Mucosa of descending colon (tissue), 3 donors: ENCODE measurements around the gene FOXP1. TPM values are rescaled to one million over a fixed set of nuclear protein-coding genes. Genes with fewer than 3 reads are reported as not detected.

Source experiments
- ATAC-seq: fragments of 200-7000 bp; cut with Tn5 transposase; one replicate; pipeline ENCODE4 v1.9.1; 2020; ENCODE audit warnings: mild to moderate bottlenecking, moderate library complexity
- DNase-seq, 3 donors: peaks; one replicate each; pipeline ENCODE4 v3.0.0-alpha.2; 2020
- H3K36me3 ChIP-seq: fragments of 200-600 bp; one replicate; pipeline ENCODE4 v1.8.0; 2021; ENCODE audit warnings: low read depth, mild to moderate bottlenecking
- H3K4me1 ChIP-seq: fragments of 200-600 bp; one replicate; pipeline ENCODE4 v1.8.0; 2021; ENCODE audit warnings: low read depth, mild to moderate bottlenecking
- H3K4me3 ChIP-seq: fragments of 200-600 bp; one replicate; pipeline ENCODE4 v1.8.0; 2021; ENCODE audit warnings: mild to moderate bottlenecking
- H3K9me3 ChIP-seq: fragments of 200-600 bp; one replicate; pipeline ENCODE4 v1.8.0; 2021; ENCODE audit warnings: mild to moderate bottlenecking
- intact Hi-C, 2 donors: fragments of 100-400 bp; cut with DNase I in 1 of 2; cut with micrococcal nuclease in 1 of 2; formaldehyde crosslinking; loops; one replicate each; pipeline versions ENCODE4 v1.11.0 to v1.11.1; 2022; cut with DNase I, micrococcal nuclease
- total RNA-seq, 3 donors: library from RNA; stranded (reverse); fragmentation: NEBNext Ultra II Directional in 2 of 3; extraction: Animal tissue kit (Norgen Biotek cat#: 25700) in 2 of 3; gene quantifications; one replicate each; pipeline versions ENCODE4 v1.2.1 to v1.2.4, GENCODE V29; 2021 to 2023
- TF ChIP-seq, protein P1 (sequence below): fragments of 200-600 bp; IDR thresholded peaks from one replicate; pipeline ENCODE4 v1.8.0; 2022; ENCODE audit warnings: antibody characterized with exemption, mild to moderate bottlenecking
- donor health status: DM: no; HTN: no; CAD: no; lungs with moderate emphysema.
- donor health status: DM: no; HTN: no; CAD: no.
- donor health status: DM: no; HTN: yes; CAD: no.

The FOXP1 gene
- total RNA-seq, 3 donors from 2014 or later = 133 to 217 (median 214) TPM

DNA sequence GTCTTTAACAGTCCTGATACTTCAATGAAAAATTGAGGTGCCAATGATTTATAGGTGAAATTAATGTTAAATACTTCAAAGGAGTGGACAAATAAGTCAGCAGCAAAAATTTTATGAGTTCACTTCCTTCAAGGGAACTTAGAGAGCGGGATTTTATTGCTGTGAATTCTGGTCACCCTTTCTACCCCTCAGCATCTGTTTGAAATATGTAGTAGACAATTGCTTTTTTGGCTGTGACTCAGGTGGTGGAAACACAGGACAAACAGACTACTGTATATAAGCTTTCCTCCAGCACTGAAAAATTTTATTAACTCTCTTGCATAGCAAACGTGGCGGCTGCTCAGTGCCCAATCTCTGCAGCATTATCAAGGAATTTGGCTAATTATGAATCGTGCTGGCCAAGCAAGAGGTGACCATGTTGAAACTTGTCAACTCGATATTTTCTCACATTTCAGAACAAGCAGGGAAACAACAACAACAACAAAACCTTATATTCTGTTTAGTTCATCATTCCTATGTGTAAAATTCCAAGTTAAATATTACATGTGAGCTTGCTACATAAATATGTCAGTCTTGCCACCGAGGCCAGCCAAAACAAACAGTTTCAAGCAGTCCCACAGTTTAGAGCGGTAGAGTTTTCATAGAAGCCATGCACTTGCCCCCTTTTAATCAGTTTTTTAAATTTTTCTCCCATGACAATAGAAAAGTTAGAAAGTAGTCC lies 420.2 kb downstream of the FOXP1 start:
- TF ChIP-seq, protein P1, sequence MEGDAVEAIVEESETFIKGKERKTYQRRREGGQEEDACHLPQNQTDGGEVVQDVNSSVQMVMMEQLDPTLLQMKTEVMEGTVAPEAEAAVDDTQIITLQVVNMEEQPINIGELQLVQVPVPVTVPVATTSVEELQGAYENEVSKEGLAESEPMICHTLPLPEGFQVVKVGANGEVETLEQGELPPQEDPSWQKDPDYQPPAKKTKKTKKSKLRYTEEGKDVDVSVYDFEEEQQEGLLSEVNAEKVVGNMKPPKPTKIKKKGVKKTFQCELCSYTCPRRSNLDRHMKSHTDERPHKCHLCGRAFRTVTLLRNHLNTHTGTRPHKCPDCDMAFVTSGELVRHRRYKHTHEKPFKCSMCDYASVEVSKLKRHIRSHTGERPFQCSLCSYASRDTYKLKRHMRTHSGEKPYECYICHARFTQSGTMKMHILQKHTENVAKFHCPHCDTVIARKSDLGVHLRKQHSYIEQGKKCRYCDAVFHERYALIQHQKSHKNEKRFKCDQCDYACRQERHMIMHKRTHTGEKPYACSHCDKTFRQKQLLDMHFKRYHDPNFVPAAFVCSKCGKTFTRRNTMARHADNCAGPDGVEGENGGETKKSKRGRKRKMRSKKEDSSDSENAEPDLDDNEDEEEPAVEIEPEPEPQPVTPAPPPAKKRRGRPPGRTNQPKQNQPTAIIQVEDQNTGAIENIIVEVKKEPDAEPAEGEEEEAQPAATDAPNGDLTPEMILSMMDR = no peak
- Histone ChIP-seq H3K9me3 (no peaks in the 10 kb centered on the region), H3K4me3 (no peak overlapping the region), H3K4me1 (peaks cover 3% of the 10 kb centered on the region), H3K36me3 (no peaks in the 10 kb centered on the region)
- intact Hi-C loops = no loop called here
- DNase-seq (no peak), ATAC-seq (peak; percentile 55)

DNA sequence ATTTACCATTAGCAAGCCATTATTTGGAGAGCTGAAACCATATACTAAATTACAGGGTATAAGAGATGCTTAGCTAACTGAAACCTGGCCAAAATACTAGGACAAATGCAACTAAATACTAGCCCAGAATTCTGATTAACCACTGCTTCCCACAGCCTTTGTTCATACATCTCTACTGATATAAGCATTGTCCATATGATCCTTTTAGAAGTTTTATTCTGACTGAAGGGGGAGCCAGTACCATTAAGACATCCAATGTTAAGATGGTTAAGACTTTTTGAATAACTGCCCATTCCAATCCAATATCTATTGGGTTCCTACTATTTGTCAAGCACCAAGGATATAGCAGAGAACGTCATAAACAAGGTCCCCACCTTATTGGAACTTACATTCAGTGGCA lies 421.3 kb downstream of the FOXP1 start:
- Histone ChIP-seq H3K4me3 (no peak overlapping the region), H3K9me3 (no peaks in the 10 kb centered on the region), H3K4me1 (peaks cover 3% of the 10 kb centered on the region), H3K36me3 (no peaks in the 10 kb centered on the region)
- intact Hi-C loops = no loop called here
- no peak for DNase-seq
- ATAC-seq = no peak
- TF ChIP-seq, protein P1 = no peak

DNA sequence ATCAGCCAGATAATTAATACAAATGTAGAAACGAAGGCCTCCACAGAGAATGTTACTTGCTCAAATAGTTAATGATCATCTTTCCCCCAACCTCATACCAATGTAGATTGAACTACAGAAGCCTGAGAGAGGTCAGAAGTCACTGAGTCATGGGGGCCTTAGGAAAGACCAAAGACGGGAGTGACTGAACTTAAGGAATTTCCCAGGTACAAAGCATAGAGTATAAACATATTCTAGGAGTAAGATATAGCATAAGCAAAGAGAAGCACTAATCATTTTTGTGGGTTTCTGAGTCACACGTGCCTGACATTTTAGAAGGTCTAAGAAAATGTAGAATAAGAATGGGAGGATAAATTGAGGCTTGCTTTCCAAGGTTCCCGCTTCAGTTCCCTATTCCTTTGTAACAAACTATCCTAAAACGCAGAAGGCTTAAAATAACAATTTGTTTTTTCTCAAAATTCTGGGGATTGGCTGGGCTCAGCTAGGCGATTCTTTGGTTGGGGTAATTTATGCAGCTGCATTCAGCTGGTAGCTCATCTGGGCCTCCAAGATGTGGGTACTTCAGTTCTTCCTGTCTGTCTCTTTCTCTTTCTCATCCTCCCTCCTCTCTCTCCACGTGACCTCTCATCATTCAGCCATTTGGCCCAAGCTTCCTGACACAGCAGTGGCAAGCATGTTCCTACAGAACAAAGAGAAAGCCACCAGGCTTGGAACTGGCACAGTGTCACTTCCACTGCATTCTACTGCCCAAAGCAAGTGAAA lies 422.6 kb downstream of the FOXP1 start:
- no peak for ATAC-seq
- Histone ChIP-seq H3K4me1 (peaks cover 3% of the 10 kb centered on the region), H3K4me3 (no peak overlapping the region), H3K36me3 (no peaks in the 10 kb centered on the region), H3K9me3 (no peaks in the 10 kb centered on the region)
- intact Hi-C loops = no loop called here
- DNase-seq = no peak
- TF ChIP-seq, protein P1 = no peak

DNA sequence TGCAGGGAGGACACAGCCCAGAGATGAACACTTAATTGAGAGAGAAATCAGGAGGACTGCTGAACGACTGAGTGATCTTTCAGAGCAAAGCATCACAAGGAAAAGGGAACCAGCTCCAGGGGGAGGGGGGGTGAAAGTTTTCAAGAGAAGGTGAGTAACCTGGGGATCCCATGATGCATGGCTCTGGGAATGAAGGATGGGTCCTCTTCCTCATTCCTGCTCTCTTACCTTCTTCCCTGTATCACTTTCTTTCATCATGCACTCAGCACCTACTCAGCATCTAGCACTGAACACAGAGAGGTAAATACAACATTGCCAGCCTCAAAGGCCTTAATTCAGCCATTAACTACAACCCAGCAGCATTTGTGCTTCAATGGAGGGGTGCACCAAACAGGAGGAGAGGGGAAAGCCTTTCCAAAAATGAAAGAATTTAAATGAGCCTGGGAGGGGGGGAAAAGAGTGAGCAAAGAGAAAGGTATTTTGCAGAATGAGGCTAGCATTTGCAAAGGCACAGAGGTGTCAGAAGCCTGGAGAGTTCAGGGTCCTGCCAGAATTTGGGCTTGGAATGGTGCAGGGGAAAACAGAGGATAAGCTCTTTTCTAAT lies 427.4 kb downstream of the FOXP1 start:
- no peak for ATAC-seq
- intact Hi-C loops = no loop called here
- no peak for DNase-seq
- no peak overlapping the region for H3K4me3 ChIP-seq
- no peaks in the 10 kb centered on the region for H3K9me3 ChIP-seq
- TF ChIP-seq, protein P1 = no peak
- H3K4me1 ChIP-seq = peaks cover 15% of the 10 kb centered on the region
- no peaks in the 10 kb centered on the region for H3K36me3 ChIP-seq

DNA sequence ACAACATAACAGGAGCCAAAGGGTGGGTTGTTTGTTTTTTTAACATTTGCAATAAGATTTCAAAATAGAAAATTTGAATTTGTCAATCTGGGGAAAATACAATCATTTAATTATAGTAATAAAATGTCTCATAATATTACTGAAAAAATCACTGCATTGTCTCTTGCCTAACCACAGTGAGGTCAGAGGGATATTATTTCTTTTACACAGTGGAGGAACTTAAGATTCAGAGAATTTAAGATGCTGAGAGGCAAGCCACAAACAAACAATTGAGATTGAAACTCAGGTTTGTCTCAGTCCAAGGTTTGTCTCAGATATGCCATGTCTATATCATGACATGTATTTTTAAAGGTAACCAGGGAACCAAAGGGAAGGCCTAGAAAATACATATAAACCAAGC lies 428.7 kb downstream of the FOXP1 start:
- Histone ChIP-seq H3K9me3 (no peaks in the 10 kb centered on the region), H3K36me3 (no peaks in the 10 kb centered on the region), H3K4me1 (peaks cover 15% of the 10 kb centered on the region), H3K4me3 (no peak overlapping the region)
- TF ChIP-seq, protein P1 = no peak
- no peak for DNase-seq
- no peak for ATAC-seq
- intact Hi-C loops = no loop called here
